ENCODE data around the gene ADAMTS14.

DNA sequence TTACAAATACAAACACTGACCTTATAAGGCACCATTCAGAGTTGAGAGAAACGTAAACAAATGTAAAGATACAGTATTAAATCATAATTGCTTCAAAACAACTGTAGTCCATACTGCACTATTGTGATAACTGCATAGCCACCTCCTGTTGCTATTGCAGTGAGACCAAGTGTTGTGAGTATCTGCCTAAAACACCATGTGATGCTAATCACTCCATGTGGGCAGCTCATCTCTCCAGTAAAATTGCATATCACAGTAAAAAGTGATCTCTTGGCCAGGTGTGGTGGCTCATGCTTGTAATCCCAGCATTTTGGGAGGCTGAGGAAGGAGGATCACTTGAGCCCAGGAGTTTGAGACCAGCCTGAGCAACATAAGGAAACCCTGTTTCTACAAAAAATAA lies 43.0 kb upstream of the ADAMTS14 start:
- TF ChIP-seq BACH2 (CRISPR knock-in tag; IDR thresholded peaks at IDR 0.05; ENCODE audit: borderline replicate concordance) = no peak
- TF ChIP-seq, protein P1, sequence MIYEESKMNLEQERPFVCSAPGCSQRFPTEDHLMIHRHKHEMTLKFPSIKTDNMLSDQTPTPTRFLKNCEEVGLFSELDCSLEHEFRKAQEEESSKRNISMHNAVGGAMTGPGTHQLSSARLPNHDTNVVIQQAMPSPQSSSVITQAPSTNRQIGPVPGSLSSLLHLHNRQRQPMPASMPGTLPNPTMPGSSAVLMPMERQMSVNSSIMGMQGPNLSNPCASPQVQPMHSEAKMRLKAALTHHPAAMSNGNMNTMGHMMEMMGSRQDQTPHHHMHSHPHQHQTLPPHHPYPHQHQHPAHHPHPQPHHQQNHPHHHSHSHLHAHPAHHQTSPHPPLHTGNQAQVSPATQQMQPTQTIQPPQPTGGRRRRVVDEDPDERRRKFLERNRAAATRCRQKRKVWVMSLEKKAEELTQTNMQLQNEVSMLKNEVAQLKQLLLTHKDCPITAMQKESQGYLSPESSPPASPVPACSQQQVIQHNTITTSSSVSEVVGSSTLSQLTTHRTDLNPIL (CRISPR knock-in tag; IDR thresholded peaks at IDR 0.05; ENCODE audit: low read depth) = no peak
- TF ChIP-seq ZNF8 (CRISPR knock-in tag; IDR thresholded peaks at IDR 0.05) = no peak
- TF ChIP-seq OSR1 (CRISPR knock-in tag; IDR thresholded peaks at IDR 0.05) = no peak
- TF ChIP-seq CSDC2 (CRISPR knock-in tag; IDR thresholded peaks at IDR 0.05) = no peak
- TF ChIP-seq ZFP3 (CRISPR knock-in tag; IDR thresholded peaks at IDR 0.05) = no peak
- no peak for TF ChIP-seq GLIS3 (CRISPR knock-in tag; IDR thresholded peaks at IDR 0.05)
- no peak for TF ChIP-seq ZC3H10 (CRISPR knock-in tag; IDR thresholded peaks at IDR 0.05)

Measured in SK-N-SH treated with all-trans-retinoic acid at 6 μM for 48 hours (cell line).